CD14-positive monocyte (primary cell): ENCODE results near the gene DTX2. TPM values are rescaled to one million over a fixed set of nuclear protein-coding genes. Genes with fewer than 3 reads are reported as not detected.
"Not testable (repeated sequence)": the region's sequence is repeated elsewhere in the genome, so short reads cannot be mapped to it uniquely, and the experiment has no call there.

Experiments used
- DNase-seq, 3 donors: peaks; one replicate each; pipeline ENCODE4 v3.0.0-alpha.2; 2011 to 2022
- H2AFZ ChIP-seq: 2 replicates; pipeline ENCODE4 v1.6.0; 2012; ENCODE audit warnings: mild to moderate bottlenecking, low read depth, low read length, inconsistent platforms; ENCODE audit not compliant: insufficient read depth, poor library complexity, severe bottlenecking
- H3K27ac ChIP-seq, 2 donors: 1 replicate in 1 of 2; 2 replicates in 1 of 2; pipeline ENCODE4 v1.5.1; 2012 to 2013; ENCODE audit warnings: low read length in 2 of 2, control low read depth in 1 of 2, inconsistent platforms in 1 of 2, low read depth in 1 of 2, mild to moderate bottlenecking in 1 of 2
- H3K27me3 ChIP-seq, 2 donors: one replicate each; pipeline versions ENCODE4 v1.6.0 to v1.6.1; 2011 to 2013; ENCODE audit warnings: low read length in 2 of 2; ENCODE audit not compliant: control insufficient read depth in 2 of 2, insufficient read depth in 2 of 2
- H3K36me3 ChIP-seq, 2 donors: replicated peaks in 1 of 2; 1 replicate in 1 of 2; 2 replicates in 1 of 2; pipeline versions ENCODE4 v1.5.1 to v1.6.1; 2012 to 2013; ENCODE audit warnings: low read length in 2 of 2, control low read depth in 1 of 2, inconsistent platforms in 1 of 2, mild to moderate bottlenecking in 1 of 2; ENCODE audit not compliant: insufficient read depth in 2 of 2, control insufficient read depth in 1 of 2
- H3K4me1 ChIP-seq, 2 donors: 1 replicate in 1 of 2; 2 replicates in 1 of 2; pipeline versions ENCODE4 v1.5.1 to v1.6.1; 2012 to 2013; ENCODE audit warnings: low read length in 2 of 2, control low read depth in 1 of 2, inconsistent platforms in 1 of 2, mild to moderate bottlenecking in 1 of 2, moderate library complexity in 1 of 2; ENCODE audit not compliant: insufficient read depth in 2 of 2, control insufficient read depth in 1 of 2
- H3K4me2 ChIP-seq: replicated peaks from 2 replicates; pipeline ENCODE3; 2012; ENCODE audit warnings: low read length, moderate library complexity, mild to moderate bottlenecking; ENCODE audit not compliant: poor library complexity, severe bottlenecking; ENCODE audit errors: extremely low read depth
- H3K4me3 ChIP-seq, 3 experiments: fragments of 200-600 bp in 1 of 3; sonication (generic) in 1 of 3; replicated peaks in 1 of 3; 1 replicate in 2 of 3; 2 replicates in 1 of 3; pipeline ENCODE4 v1.5.1; 2011 to 2013; ENCODE audit warnings: low read length in 3 of 3, mild to moderate bottlenecking in 3 of 3, control low read depth in 2 of 3, low read depth in 2 of 3, inconsistent platforms in 1 of 3, moderate library complexity in 1 of 3
- H3K79me2 ChIP-seq: 2 replicates; pipeline ENCODE4 v1.6.0; 2012; ENCODE audit warnings: mild to moderate bottlenecking, control low read depth, inconsistent platforms, low read length, moderate library complexity; ENCODE audit not compliant: insufficient read depth
- H3K9ac ChIP-seq: 2 replicates; pipeline ENCODE4 v1.6.0; 2017; ENCODE audit warnings: low read length, mild to moderate bottlenecking; ENCODE audit not compliant: insufficient read depth, poor library complexity, severe bottlenecking
- H3K9me3 ChIP-seq, 2 donors: replicated peaks in 1 of 2; 1 replicate in 1 of 2; 2 replicates in 1 of 2; pipeline versions ENCODE4 v1.5.1 to v1.6.1; 2012 to 2013; ENCODE audit warnings: low read length in 2 of 2, control low read depth in 1 of 2; ENCODE audit not compliant: control insufficient read depth in 1 of 2, insufficient read depth in 1 of 2
- H4K20me1 ChIP-seq: 2 replicates; pipeline ENCODE4 v1.6.0; 2012; ENCODE audit warnings: mild to moderate bottlenecking, low read length, control low read depth, moderate library complexity; ENCODE audit not compliant: insufficient read depth
- H3K27ac Mint-ChIP-seq, 7 donors: one replicate each; pipeline ENCODE4 v1.8.0; 2020; ENCODE audit warnings: mild to moderate bottlenecking in 7 of 7, mixed read lengths in 7 of 7, moderate library complexity in 6 of 7, inconsistent platforms in 2 of 7
- H3K27me3 Mint-ChIP-seq, 3 donors: one replicate each; pipeline ENCODE4 v1.8.0; 2021 to 2022; ENCODE audit warnings: low read depth in 3 of 3, mild to moderate bottlenecking in 3 of 3, mixed read lengths in 3 of 3, moderate library complexity in 3 of 3, inconsistent platforms in 1 of 3
- H3K36me3 Mint-ChIP-seq, 2 donors: one replicate each; pipeline ENCODE4 v1.8.0; 2020; ENCODE audit warnings: mixed read lengths in 2 of 2, inconsistent platforms in 1 of 2, mild to moderate bottlenecking in 1 of 2
- H3K4me1 Mint-ChIP-seq: one replicate; pipeline ENCODE4 v1.8.0; 2020; ENCODE audit warnings: mild to moderate bottlenecking, mixed read lengths
- H3K4me3 Mint-ChIP-seq, 2 donors: one replicate each; pipeline ENCODE4 v1.8.0; 2020; ENCODE audit warnings: mild to moderate bottlenecking in 2 of 2, mixed read lengths in 2 of 2, moderate library complexity in 1 of 2
- H3K9me3 Mint-ChIP-seq, 7 donors: one replicate each; pipeline ENCODE4 v1.8.0; 2020 to 2022; ENCODE audit warnings: mixed read lengths in 7 of 7, mild to moderate bottlenecking in 6 of 7, moderate library complexity in 6 of 7, inconsistent platforms in 2 of 7
- WGBS: methylation state at CpG from one replicate; pipeline ENCODE4 v1.1.5; 2013; ENCODE audit warnings: missing lambda C conversion rate; ENCODE audit not compliant: insufficient coverage; 5-methylcytosine and 5-hydroxymethylcytosine counted together
- intact Hi-C, 2 donors: fragments of 100-400 bp; cut with micrococcal nuclease; formaldehyde crosslinking; loops; one replicate each; pipeline versions ENCODE4 v1.15.0 to v1.15.1; 2023
- polyA minus RNA-seq: library from RNA; depleted of rRNA, polyadenylated mRNA; stranded (reverse); fragments of >200 nt; gene quantifications from 2 replicates; pipeline ENCODE4 v1.2.3, GENCODE V29; 2012
- polyA plus RNA-seq, 3 donors: library from polyadenylated mRNA; depleted of rRNA in 1 of 3; unstranded in 2 of 3; stranded (reverse) in 1 of 3; fragments of 300-500 nt in 2 of 3; fragments of >200 nt in 1 of 3; fragmentation: Illumina TruSeq in 2 of 3; gene quantifications; 1 replicate in 2 of 3; 2 replicates in 1 of 3; pipeline ENCODE4 v1.2.3, GENCODE V29; 2012 to 2021
- total RNA-seq, 12 experiments: library from RNA in 1 of 12; stranded (reverse) in 1 of 12; fragments of 120-200 nt in 1 of 12; gene quantifications; one replicate each; pipeline ENCODE4 v1.2.4 and lab custom pipeline; 2013 to 2026; ENCODE audit warnings: mixed read lengths in 6 of 12, inconsistent platforms in 1 of 12
- TF ChIP-seq, protein P1 (sequence below): fragments of 200-600 bp; IDR thresholded peaks from one replicate; pipeline ENCODE4 v1.8.0; 2022; ENCODE audit warnings: antibody characterized with exemption, mild to moderate bottlenecking

DTX2 gene
- 10.6 TPM for total RNA-seq (2013)
- polyA plus RNA-seq (10 to 100 TPM; 11.3 to 35.2 (median 20.2) TPM), polyA minus RNA-seq (14.4 and 26.3 TPM in 2 replicates), total RNA-seq (lab: John Stamatoyannopoulos, UW) (6.2 to 24.6 (median 9.1) reads per million in 11 experiments)

- H3K4me2 ChIP-seq, H3K36me3 ChIP-seq, H3K79me2 ChIP-seq, H3K27ac ChIP-seq, H3K9me3 Mint-ChIP-seq, H3K4me1 Mint-ChIP-seq, H3K27ac Mint-ChIP-seq, H3K9me3 ChIP-seq, H2AFZ ChIP-seq, DNase-seq, intact Hi-C loops, H4K20me1 ChIP-seq, H3K36me3 Mint-ChIP-seq, H3K27me3 ChIP-seq, H3K27me3 Mint-ChIP-seq, H3K4me1 ChIP-seq: not testable (repeated sequence)
- H3K4me3 Mint-ChIP-seq = peak within 1 kb of the TSS; percentile 53 to 57
- Histone ChIP-seq H3K4me3 (peak within 1 kb of the TSS; percentile 29 to 64 (median 54)), H3K9ac (peak within 1 kb of the TSS; percentile 46)
- WGBS = no CpG with 5 or more reads among the region's 54 CpGs
Measured at GRCh38 chr7:76461464-76462101, at the start of gene DTX2. TSS of gene DTX2 (plus strand) at chr7:76461709. CDS start at chr7:76480510, 18,801 bp downstream.

GRCh38 chr7:76412249-76412648 lies 49.3 kb upstream of the DTX2 start:
- no peak for DNase-seq
- Histone ChIP-seq H3K9me3 (no peaks in the 10 kb centered on the region), H3K27me3 (no peaks in the 10 kb centered on the region), H4K20me1 (no peaks in the 10 kb centered on the region), H3K4me3 (no peak overlapping the region), H3K4me2 (no peak overlapping the region), H3K79me2 (no peaks in the 10 kb centered on the region), H3K4me1 (peaks cover 9 to 23% of the 10 kb centered on the region in 2 donors), H3K27ac (no peak overlapping the region), H3K9ac (no peak overlapping the region), H3K36me3 (no peaks in the 10 kb centered on the region), H2AFZ (no peak overlapping the region)
- Mint-ChIP-seq H3K27ac (peak overlapping the region in 1 of 7 donors; percentile 46), H3K27me3 (peaks cover 0 to 4% (median 0%) of the 10 kb centered on the region in 3 donors), H3K9me3 (no peaks in the 10 kb centered on the region), H3K36me3 (peaks cover 6 to 7% of the 10 kb centered on the region in 2 donors), H3K4me3 (no peak overlapping the region), H3K4me1 (peaks cover 26% of the 10 kb centered on the region)
- TF ChIP-seq, protein P1, sequence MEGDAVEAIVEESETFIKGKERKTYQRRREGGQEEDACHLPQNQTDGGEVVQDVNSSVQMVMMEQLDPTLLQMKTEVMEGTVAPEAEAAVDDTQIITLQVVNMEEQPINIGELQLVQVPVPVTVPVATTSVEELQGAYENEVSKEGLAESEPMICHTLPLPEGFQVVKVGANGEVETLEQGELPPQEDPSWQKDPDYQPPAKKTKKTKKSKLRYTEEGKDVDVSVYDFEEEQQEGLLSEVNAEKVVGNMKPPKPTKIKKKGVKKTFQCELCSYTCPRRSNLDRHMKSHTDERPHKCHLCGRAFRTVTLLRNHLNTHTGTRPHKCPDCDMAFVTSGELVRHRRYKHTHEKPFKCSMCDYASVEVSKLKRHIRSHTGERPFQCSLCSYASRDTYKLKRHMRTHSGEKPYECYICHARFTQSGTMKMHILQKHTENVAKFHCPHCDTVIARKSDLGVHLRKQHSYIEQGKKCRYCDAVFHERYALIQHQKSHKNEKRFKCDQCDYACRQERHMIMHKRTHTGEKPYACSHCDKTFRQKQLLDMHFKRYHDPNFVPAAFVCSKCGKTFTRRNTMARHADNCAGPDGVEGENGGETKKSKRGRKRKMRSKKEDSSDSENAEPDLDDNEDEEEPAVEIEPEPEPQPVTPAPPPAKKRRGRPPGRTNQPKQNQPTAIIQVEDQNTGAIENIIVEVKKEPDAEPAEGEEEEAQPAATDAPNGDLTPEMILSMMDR = no peak
- no CpG with 5 or more reads among the region's 5 CpGs for WGBS
- intact Hi-C loops = no loop called here

GRCh38 chr7:76417654-76418310 lies 43.7 kb upstream of the DTX2 start:
- H3K4me3 Mint-ChIP-seq, H3K9me3 ChIP-seq, H3K9ac ChIP-seq, H3K36me3 Mint-ChIP-seq, H2AFZ ChIP-seq, H3K27me3 ChIP-seq, DNase-seq, H3K36me3 ChIP-seq, H3K9me3 Mint-ChIP-seq, H3K79me2 ChIP-seq, H4K20me1 ChIP-seq, H3K27me3 Mint-ChIP-seq, intact Hi-C loops, H3K4me2 ChIP-seq, H3K4me3 ChIP-seq, H3K27ac ChIP-seq: not testable (repeated sequence)
- Mint-ChIP-seq H3K27ac (peak overlapping the region in 1 of 7 donors; percentile 68), H3K4me1 (peaks cover 37% of the 10 kb centered on the region)
- peaks cover 22 to 32% of the 10 kb centered on the region in 2 donors for H3K4me1 ChIP-seq
- WGBS = 100% methylated on average over 5 of the region's 10 CpGs
